ENCODE measurements around the gene TRABD. TPM values are rescaled to one million over a fixed set of nuclear protein-coding genes. Genes with fewer than 3 reads are reported as not detected.

The TRABD gene
- polyA plus RNA-seq, 1 of the 3 experiments (the other 2 are of a cell fraction) = 50.6 TPM

DNA sequence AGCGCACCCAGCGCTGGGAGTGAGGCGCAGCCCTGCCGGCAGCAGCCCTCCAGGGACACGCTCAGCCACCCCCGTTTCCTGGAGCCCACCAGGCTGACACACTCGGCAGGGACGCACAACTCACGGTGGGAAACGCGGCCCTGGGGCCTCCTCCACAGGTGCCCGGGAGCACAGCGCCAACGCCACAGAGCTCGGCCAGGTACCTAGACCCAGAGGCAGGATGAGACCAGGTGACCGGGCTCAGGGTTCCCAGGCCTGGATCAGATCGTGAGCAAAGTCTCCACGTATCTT, 41.1 kb downstream of the TRABD start (continued):
- TF ChIP-seq NRF1 (IDR thresholded peaks at IDR 0.05; ENCODE audit: low read depth, low read length) = no peak

DNA sequence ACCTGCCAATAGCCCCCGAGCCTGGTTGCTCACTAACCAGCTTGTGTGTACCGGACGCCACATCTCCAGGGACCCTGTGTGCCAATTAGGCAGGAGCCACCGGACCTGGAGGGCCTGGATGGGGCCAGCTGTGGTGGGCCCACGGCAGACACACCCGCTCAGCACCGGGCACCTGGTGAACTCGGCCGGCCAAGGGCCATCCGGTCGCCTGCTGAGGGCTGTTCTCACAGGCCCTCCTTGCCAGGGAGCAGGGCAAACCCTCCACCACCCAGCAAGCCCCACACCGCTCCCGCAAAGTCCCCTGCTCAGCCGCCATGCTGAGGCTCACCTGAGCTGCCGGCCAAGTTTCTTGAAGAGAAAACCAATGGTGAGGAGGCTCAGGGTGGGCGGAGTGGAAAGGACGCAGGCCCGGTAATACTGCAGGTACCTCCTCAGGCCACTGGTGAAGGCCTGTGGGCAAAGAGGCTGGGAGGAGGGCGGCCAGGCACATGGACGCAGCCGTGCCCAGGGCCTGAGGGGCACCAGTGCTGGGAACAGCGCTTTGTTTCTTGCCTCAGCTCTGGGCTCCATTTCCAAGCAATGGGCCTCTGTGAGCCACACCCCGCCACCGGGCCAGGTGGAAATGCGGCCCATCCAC, 42.0 kb downstream of the TRABD start:
- Histone ChIP-seq H3K9ac (no peak overlapping the region), H3K9me2 (no peaks in the 10 kb centered on the region), H3F3A (replicated peaks; ENCODE audit: insufficient read depth) (no peaks in the 10 kb centered on the region), H2AFZ (ENCODE audit: low read depth) (no peak overlapping the region), H3K27ac (ENCODE audit: low read depth in 2 of 2, low read length in 1 of 2) (no peak overlapping the region), H3K4me2 (no peak overlapping the region), H3K4me3 (ENCODE audit: low read depth in 2 of 2, low read length in 1 of 2) (no peak overlapping the region), H3K4me1 (ENCODE audit: control insufficient read depth in 1 of 2, insufficient read depth in 2 of 2, low read depth in 1 of 2, low read length in 1 of 2) (no peaks in the 10 kb centered on the region), H3K27me3 (ENCODE audit: insufficient read depth) (no peaks in the 10 kb centered on the region), H4K20me1 (ENCODE audit: insufficient read depth) (no peaks in the 10 kb centered on the region), H3K79me2 (ENCODE audit: insufficient read depth) (peaks cover 11% of the 10 kb centered on the region; the same call in 1 of the 2 replicates), H3K36me3 (replicated peaks in 1 of 2; ENCODE audit: control insufficient read depth in 1 of 2, insufficient read depth in 2 of 2, low read length in 1 of 2) (peaks cover 0 to 28% of the 10 kb centered on the region in 2 experiments), H3K9me3 (no peaks in the 10 kb centered on the region)
- TF ChIP-seq FOXJ3 (CRISPR knock-in tag; IDR thresholded peaks at IDR 0.05) = no peak
- TF ChIP-seq, protein P1, sequence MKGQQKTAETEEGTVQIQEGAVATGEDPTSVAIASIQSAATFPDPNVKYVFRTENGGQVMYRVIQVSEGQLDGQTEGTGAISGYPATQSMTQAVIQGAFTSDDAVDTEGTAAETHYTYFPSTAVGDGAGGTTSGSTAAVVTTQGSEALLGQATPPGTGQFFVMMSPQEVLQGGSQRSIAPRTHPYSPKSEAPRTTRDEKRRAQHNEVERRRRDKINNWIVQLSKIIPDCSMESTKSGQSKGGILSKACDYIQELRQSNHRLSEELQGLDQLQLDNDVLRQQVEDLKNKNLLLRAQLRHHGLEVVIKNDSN (IDR thresholded peaks at IDR 0.05; ENCODE audit: borderline replicate concordance, low read depth) = no peak
- TF ChIP-seq, protein P2, sequence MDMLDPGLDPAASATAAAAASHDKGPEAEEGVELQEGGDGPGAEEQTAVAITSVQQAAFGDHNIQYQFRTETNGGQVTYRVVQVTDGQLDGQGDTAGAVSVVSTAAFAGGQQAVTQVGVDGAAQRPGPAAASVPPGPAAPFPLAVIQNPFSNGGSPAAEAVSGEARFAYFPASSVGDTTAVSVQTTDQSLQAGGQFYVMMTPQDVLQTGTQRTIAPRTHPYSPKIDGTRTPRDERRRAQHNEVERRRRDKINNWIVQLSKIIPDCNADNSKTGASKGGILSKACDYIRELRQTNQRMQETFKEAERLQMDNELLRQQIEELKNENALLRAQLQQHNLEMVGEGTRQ (IDR thresholded peaks at IDR 0.05; ENCODE audit: borderline replicate concordance, low read depth, low read length) = no peak
- no peak for TF ChIP-seq NRF1 (IDR thresholded peaks at IDR 0.05; ENCODE audit: low read depth, low read length)
- TF ChIP-seq, protein P3, sequence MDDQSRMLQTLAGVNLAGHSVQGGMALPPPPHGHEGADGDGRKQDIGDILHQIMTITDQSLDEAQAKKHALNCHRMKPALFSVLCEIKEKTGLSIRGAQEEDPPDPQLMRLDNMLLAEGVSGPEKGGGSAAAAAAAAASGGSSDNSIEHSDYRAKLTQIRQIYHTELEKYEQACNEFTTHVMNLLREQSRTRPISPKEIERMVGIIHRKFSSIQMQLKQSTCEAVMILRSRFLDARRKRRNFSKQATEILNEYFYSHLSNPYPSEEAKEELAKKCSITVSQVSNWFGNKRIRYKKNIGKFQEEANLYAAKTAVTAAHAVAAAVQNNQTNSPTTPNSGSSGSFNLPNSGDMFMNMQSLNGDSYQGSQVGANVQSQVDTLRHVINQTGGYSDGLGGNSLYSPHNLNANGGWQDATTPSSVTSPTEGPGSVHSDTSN (IDR thresholded peaks at IDR 0.05) = no peak
- TF ChIP-seq RAD21 (IDR thresholded peaks at IDR 0.05; ENCODE audit: low read length) = no peak
- no peak for TF ChIP-seq RXRA (IDR thresholded peaks at IDR 0.05; ENCODE audit: borderline replicate concordance, low read depth)
- TF ChIP-seq POLR2AphosphoS5 (IDR thresholded peaks at IDR 0.05; ENCODE audit: low read depth, low read length) = no peak
- TF ChIP-seq, protein P4, sequence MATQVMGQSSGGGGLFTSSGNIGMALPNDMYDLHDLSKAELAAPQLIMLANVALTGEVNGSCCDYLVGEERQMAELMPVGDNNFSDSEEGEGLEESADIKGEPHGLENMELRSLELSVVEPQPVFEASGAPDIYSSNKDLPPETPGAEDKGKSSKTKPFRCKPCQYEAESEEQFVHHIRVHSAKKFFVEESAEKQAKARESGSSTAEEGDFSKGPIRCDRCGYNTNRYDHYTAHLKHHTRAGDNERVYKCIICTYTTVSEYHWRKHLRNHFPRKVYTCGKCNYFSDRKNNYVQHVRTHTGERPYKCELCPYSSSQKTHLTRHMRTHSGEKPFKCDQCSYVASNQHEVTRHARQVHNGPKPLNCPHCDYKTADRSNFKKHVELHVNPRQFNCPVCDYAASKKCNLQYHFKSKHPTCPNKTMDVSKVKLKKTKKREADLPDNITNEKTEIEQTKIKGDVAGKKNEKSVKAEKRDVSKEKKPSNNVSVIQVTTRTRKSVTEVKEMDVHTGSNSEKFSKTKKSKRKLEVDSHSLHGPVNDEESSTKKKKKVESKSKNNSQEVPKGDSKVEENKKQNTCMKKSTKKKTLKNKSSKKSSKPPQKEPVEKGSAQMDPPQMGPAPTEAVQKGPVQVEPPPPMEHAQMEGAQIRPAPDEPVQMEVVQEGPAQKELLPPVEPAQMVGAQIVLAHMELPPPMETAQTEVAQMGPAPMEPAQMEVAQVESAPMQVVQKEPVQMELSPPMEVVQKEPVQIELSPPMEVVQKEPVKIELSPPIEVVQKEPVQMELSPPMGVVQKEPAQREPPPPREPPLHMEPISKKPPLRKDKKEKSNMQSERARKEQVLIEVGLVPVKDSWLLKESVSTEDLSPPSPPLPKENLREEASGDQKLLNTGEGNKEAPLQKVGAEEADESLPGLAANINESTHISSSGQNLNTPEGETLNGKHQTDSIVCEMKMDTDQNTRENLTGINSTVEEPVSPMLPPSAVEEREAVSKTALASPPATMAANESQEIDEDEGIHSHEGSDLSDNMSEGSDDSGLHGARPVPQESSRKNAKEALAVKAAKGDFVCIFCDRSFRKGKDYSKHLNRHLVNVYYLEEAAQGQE (IDR thresholded peaks at IDR 0.05; ENCODE audit: low read depth, low read length) = no peak
- TF ChIP-seq SMC3 (IDR thresholded peaks at IDR 0.05; ENCODE audit: low read depth, low read length) = no peak
- TF ChIP-seq GABPA (IDR thresholded peaks at IDR 0.05; ENCODE audit: low read depth) = no peak
- TF ChIP-seq, protein P5, sequence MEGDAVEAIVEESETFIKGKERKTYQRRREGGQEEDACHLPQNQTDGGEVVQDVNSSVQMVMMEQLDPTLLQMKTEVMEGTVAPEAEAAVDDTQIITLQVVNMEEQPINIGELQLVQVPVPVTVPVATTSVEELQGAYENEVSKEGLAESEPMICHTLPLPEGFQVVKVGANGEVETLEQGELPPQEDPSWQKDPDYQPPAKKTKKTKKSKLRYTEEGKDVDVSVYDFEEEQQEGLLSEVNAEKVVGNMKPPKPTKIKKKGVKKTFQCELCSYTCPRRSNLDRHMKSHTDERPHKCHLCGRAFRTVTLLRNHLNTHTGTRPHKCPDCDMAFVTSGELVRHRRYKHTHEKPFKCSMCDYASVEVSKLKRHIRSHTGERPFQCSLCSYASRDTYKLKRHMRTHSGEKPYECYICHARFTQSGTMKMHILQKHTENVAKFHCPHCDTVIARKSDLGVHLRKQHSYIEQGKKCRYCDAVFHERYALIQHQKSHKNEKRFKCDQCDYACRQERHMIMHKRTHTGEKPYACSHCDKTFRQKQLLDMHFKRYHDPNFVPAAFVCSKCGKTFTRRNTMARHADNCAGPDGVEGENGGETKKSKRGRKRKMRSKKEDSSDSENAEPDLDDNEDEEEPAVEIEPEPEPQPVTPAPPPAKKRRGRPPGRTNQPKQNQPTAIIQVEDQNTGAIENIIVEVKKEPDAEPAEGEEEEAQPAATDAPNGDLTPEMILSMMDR (IDR thresholded peaks at IDR 0.05) = no peak
- TF ChIP-seq MXI1 (IDR thresholded peaks at IDR 0.05; ENCODE audit: low read depth, low read length) = no peak
- no peak for DNase-seq
- ChIA-PET CTCF (interaction anchor here (0.9 to 2.1 kb wide), 5 partner anchors 9 to 271 kb away, joined by 3 to 13 read pairs (median 3); no protein-coding TSS in a partner anchor), POLR2A (no interaction called here)
- 96% methylated on average over 14 of the region's 25 CpGs for WGBS (ENCODE audit: low lambda C conversion rate)

Measured in SK-N-SH (cell line).